Neural progenitor cell (in vitro differentiated cells): Measurements from ENCODE around the gene RAB1B.

Source experiments
- CTCF ChIP-seq: fragments of 200-600 bp; sonication (generic); IDR thresholded peaks from 2 replicates; pipeline ENCODE4 v1.5.1; 2017; ENCODE audit warnings: antibody characterized with exemption, mild to moderate bottlenecking
- EZH2 ChIP-seq: fragments of 200-600 bp; sonication (generic); IDR thresholded peaks from 2 replicates; pipeline ENCODE4 v1.6.1; 2017; ENCODE audit warnings: antibody characterized with exemption, mild to moderate bottlenecking, moderate library complexity
- EZH2phosphoT487 ChIP-seq: fragments of 200-600 bp; sonication (generic); IDR thresholded peaks from 2 replicates; pipeline ENCODE4 v1.6.1; 2017; ENCODE audit warnings: antibody characterized with exemption

DNA sequence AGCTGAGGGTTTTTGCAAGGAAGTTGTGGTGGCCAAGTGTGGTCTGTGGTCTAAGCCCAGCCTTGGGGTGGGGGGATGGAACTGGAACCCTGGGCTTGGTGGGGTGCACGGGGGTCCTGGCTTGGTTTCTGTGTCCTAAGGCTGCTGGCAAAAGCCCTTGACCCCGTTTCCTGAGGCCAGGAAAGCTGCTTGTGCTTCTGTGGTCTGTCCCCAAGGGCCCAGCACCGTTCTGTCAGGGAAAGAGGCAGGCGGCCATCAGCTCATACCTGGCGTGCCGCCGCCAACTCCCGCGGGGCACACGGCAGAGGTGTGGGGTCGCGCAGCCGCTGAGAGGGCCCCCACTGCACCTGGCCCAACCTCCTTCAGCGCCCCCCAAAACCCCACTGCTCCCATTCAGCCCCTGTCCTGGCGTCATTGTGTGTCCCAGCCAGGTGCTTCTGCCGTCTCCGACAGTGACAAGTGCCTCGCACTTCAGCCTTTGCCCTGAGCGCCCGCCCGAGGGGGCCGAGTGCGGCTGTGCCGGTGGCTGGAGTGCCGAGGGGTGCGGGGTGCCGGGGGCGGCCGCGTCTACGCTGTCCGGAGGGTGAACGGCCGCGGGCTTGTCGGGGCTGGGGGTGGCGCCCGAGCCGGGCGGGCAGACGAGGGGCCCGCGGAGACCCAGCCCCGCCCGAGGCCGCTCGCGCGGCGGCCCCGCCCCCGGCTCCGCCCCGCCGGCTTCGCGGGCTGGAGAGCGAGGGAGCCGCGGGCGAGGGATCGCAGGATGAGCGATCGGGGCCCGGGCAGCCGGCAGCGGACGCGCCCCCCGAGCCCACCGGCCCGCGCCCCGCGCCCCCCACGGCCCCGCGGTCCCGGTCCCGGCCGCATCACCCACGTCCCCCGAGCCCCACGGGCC is 9.3 kb downstream of the RAB1B start, which contains the start of gene CNIH2:
- TF ChIP-seq CTCF (no peak), EZH2 (no peak), EZH2phosphoT487 (no peak)
